B cell (primary cell): ENCODE results near the gene LYPD8. TPM values are rescaled to one million over a fixed set of nuclear protein-coding genes. Genes with fewer than 3 reads are reported as not detected.
"Not testable (repeated sequence)": the region's sequence is repeated elsewhere in the genome, so short reads cannot be mapped to it uniquely, and the experiment has no call there.

Experiments
- ATAC-seq: fragments of 200-7000 bp; cut with Tn5 transposase; one replicate; pipeline ENCODE4 v1.10.0; 2021; ENCODE audit warnings: low read depth, mild to moderate bottlenecking, moderate number of reproducible peaks, moderate library complexity
- CTCF ChIA-PET: fragments of 350-600 bp; sonication (Branson Sonifier 250); formaldehyde crosslinking; loops from one replicate; lab custom pipeline; 2021; ENCODE audit warnings: antibody characterized with exemption, inconsistent platforms; lab: Charles Lee
- POLR2A ChIA-PET: fragments of 350-600 bp; sonication (Branson Sonifier 250); formaldehyde crosslinking; loops from one replicate; lab custom pipeline; 2021; ENCODE audit warnings: antibody characterized with exemption; lab: Charles Lee
- DNase-seq: peaks from one replicate; pipeline ENCODE4 v3.0.0; 2013
- H2AFZ ChIP-seq: 2 replicates; pipeline ENCODE4 v1.6.1; 2012; ENCODE audit warnings: mild to moderate bottlenecking, low read depth, low read length; ENCODE audit not compliant: insufficient read depth, poor library complexity, severe bottlenecking
- H3K27ac ChIP-seq, 2 donors: 1 replicate in 1 of 2; 2 replicates in 1 of 2; pipeline ENCODE4 v1.5.1; 2012 to 2013; ENCODE audit warnings: low read length in 2 of 2, mild to moderate bottlenecking in 2 of 2, moderate library complexity in 1 of 2
- H3K27me3 ChIP-seq, 4 experiments: fragments of 200-600 bp in 1 of 4; sonication (generic) in 1 of 4; replicated peaks in 1 of 4; 1 replicate in 2 of 4; 2 replicates in 2 of 4; pipeline versions ENCODE4 v1.6.1 to v1.7.0; 2013 to 2016; ENCODE audit warnings: low read length in 3 of 4, mild to moderate bottlenecking in 2 of 4, mixed read lengths in 1 of 4, moderate library complexity in 1 of 4; ENCODE audit not compliant: insufficient read depth in 4 of 4, control insufficient read depth in 3 of 4; ENCODE audit errors: control extremely low read depth in 1 of 4
- H3K36me3 ChIP-seq, 2 experiments: replicated peaks in 1 of 2; 1 replicate in 1 of 2; 2 replicates in 1 of 2; pipeline versions ENCODE4 v1.6.1 to v1.7.1; 2013; ENCODE audit warnings: low read length in 1 of 2; ENCODE audit not compliant: insufficient read depth in 2 of 2, control insufficient read depth in 1 of 2; ENCODE audit errors: control extremely low read depth in 1 of 2, extremely low read depth in 1 of 2
- H3K4me1 ChIP-seq, 2 donors: fragments of 200-600 bp in 1 of 2; sonication (generic) in 1 of 2; 1 replicate in 1 of 2; 2 replicates in 1 of 2; pipeline versions ENCODE4 v1.5.1 to v1.6.1; 2013 to 2017; ENCODE audit warnings: low read length in 2 of 2; ENCODE audit not compliant: control insufficient read depth in 2 of 2, insufficient read depth in 2 of 2
- H3K4me2 ChIP-seq: replicated peaks from 2 replicates; pipeline ENCODE3; 2012; ENCODE audit warnings: mild to moderate bottlenecking, low read depth, low read length; ENCODE audit not compliant: poor library complexity, severe bottlenecking
- H3K4me3 ChIP-seq, 5 experiments: fragments of 200-600 bp in 1 of 5; sonication (generic) in 1 of 5; 1 replicate in 3 of 5; 2 replicates in 2 of 5; pipeline versions ENCODE4 v1.5.1 to v1.7.0; 2011 to 2016; ENCODE audit warnings: low read length in 4 of 5, mild to moderate bottlenecking in 4 of 5, low read depth in 2 of 5, control low read depth in 1 of 5, moderate library complexity in 1 of 5; ENCODE audit not compliant: insufficient read depth in 1 of 5; ENCODE audit errors: control extremely low read depth in 1 of 5, extremely low read depth in 1 of 5
- H3K79me2 ChIP-seq: fragments of 200-600 bp; sonication (generic); one replicate; pipeline ENCODE4 v1.6.0; 2016; ENCODE audit warnings: low read length; ENCODE audit not compliant: control insufficient read depth, insufficient read depth
- H3K9ac ChIP-seq: fragments of 200-600 bp; sonication (generic); 2 replicates; pipeline ENCODE4 v1.6.1; 2017; ENCODE audit warnings: mild to moderate bottlenecking, low read length, moderate library complexity
- H3K9me3 ChIP-seq, 3 donors: one replicate each; pipeline versions ENCODE4 v1.6.1 to v1.7.1; 2013; ENCODE audit warnings: low read length in 2 of 3; ENCODE audit not compliant: control insufficient read depth in 2 of 3, insufficient read depth in 1 of 3; ENCODE audit errors: control extremely low read depth in 1 of 3
- H4K20me1 ChIP-seq: 2 replicates; pipeline ENCODE4 v1.6.0; 2012; ENCODE audit warnings: mild to moderate bottlenecking, low read length; ENCODE audit not compliant: insufficient read depth, control insufficient read depth, poor library complexity, severe bottlenecking
- H3K27ac Mint-ChIP-seq: one replicate; pipeline ENCODE4 v1.8.0; 2021; ENCODE audit warnings: mixed read lengths
- H3K27me3 Mint-ChIP-seq: one replicate; pipeline ENCODE4 v1.8.0; 2021; ENCODE audit warnings: mixed read lengths
- H3K4me1 Mint-ChIP-seq: one replicate; pipeline ENCODE4 v1.8.0; 2021; ENCODE audit warnings: mixed read lengths
- H3K4me3 Mint-ChIP-seq: one replicate; pipeline ENCODE4 v1.8.0; 2021; ENCODE audit warnings: mixed read lengths
- H3K9me3 Mint-ChIP-seq: one replicate; pipeline ENCODE4 v1.8.0; 2022; ENCODE audit warnings: mixed read lengths; ENCODE audit not compliant: insufficient read depth
- EZH2 ChIP-seq: IDR thresholded peaks from 2 replicates; pipeline ENCODE4 v1.6.1; 2012; ENCODE audit warnings: borderline replicate concordance, low read depth, mild to moderate bottlenecking, moderate library complexity, low read length; ENCODE audit not compliant: insufficient read depth, poor library complexity, severe bottlenecking
- WGBS: methylation state at CpG from one replicate; pipeline ENCODE4 v1.1.5; 2013; ENCODE audit warnings: missing lambda C conversion rate; ENCODE audit not compliant: insufficient coverage; 5-methylcytosine and 5-hydroxymethylcytosine counted together
- intact Hi-C: fragments of 100-400 bp; cut with micrococcal nuclease; formaldehyde crosslinking; loops from one replicate; pipeline ENCODE4 v1.10.0; 2022
- polyA plus RNA-seq: library from polyadenylated mRNA; depleted of rRNA; stranded (reverse); fragments of >200 nt; gene quantifications from 2 replicates; pipeline ENCODE4 v1.2.3, GENCODE V29; 2012
- total RNA-seq, 2 donors: library from RNA; stranded (reverse); fragments of 120-200 nt in 1 of 2; gene quantifications; 1 replicate in 1 of 2; 2 replicates in 1 of 2; pipeline versions ENCODE4 v1.2.3 to v1.2.4, GENCODE V29; 2013 to 2022
- TF ChIP-seq, protein P1 (sequence below): fragments of 200-600 bp; IDR thresholded peaks from one replicate; pipeline ENCODE4 v1.8.0; 2022; ENCODE audit warnings: antibody characterized with exemption, mild to moderate bottlenecking

The LYPD8 gene
- total and polyA plus RNA-seq, 2 donors (not counting 1 experiment from before 2014, with no cell fraction given) = 0.10 TPM; not detected in 1

DNA sequence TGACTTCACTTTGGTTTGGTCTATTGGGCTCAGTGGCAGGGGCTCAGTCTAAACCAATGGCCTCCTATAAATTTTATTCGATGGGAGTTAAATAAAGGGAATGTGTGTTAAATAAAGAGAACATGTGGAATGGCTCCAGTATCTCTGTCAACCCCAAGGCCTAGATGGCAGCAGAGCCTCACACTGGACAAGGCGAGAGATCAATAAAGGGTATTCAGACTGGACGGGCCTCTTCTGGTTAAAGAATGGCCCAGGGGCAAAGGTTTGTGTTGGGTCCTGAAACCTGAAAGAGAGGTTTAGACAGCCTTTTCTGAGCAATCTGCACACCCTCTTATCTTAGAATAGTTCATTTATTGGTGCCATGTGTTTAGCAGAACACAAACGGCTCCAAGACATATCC lies 35.5 kb upstream of the LYPD8 start:
- peak overlapping the region; percentile 13 for H3K4me2 ChIP-seq
- no peaks in the 10 kb centered on the region for H3K79me2 ChIP-seq
- ATAC-seq = no peak
- H3K27ac ChIP-seq = peak overlapping the region; percentile 85 to 90
- H3K27me3 Mint-ChIP-seq = no peaks in the 10 kb centered on the region
- no peak overlapping the region for H3K4me3 Mint-ChIP-seq
- CTCF ChIA-PET = interaction anchor here (0.8 to 6.5 kb wide), 3 partner anchors 15 to 171 kb away, joined by 3 to 74 read pairs (median 5); no protein-coding TSS in a partner anchor
- peak overlapping the region; percentile 97 for H3K27ac Mint-ChIP-seq
- H3K36me3 ChIP-seq = no peaks in the 10 kb centered on the region
- no peak overlapping the region for H2AFZ ChIP-seq
- POLR2A ChIA-PET = no interaction called here
- H3K9ac ChIP-seq = no peak overlapping the region
- peaks cover 6% of the 10 kb centered on the region for H3K9me3 Mint-ChIP-seq
- intact Hi-C loops = no loop called here
- no peaks in the 10 kb centered on the region for H3K27me3 ChIP-seq
- peaks cover 60 to 69% of the 10 kb centered on the region in 2 donors for H3K4me1 ChIP-seq
- H3K9me3 ChIP-seq = peaks cover 1 to 23% (median 19%) of the 10 kb centered on the region in 3 donors
- peaks cover 56% of the 10 kb centered on the region for H3K4me1 Mint-ChIP-seq
- WGBS = 100% methylated on average over 1 of the region's 4 CpGs
- no peak for TF ChIP-seq EZH2
- TF ChIP-seq, protein P1, sequence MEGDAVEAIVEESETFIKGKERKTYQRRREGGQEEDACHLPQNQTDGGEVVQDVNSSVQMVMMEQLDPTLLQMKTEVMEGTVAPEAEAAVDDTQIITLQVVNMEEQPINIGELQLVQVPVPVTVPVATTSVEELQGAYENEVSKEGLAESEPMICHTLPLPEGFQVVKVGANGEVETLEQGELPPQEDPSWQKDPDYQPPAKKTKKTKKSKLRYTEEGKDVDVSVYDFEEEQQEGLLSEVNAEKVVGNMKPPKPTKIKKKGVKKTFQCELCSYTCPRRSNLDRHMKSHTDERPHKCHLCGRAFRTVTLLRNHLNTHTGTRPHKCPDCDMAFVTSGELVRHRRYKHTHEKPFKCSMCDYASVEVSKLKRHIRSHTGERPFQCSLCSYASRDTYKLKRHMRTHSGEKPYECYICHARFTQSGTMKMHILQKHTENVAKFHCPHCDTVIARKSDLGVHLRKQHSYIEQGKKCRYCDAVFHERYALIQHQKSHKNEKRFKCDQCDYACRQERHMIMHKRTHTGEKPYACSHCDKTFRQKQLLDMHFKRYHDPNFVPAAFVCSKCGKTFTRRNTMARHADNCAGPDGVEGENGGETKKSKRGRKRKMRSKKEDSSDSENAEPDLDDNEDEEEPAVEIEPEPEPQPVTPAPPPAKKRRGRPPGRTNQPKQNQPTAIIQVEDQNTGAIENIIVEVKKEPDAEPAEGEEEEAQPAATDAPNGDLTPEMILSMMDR = no peak
- no peaks in the 10 kb centered on the region for H4K20me1 ChIP-seq
- H3K4me3 ChIP-seq = peak overlapping the region in 1 of 5 experiments; percentile 5
- DNase-seq = no peak

DNA sequence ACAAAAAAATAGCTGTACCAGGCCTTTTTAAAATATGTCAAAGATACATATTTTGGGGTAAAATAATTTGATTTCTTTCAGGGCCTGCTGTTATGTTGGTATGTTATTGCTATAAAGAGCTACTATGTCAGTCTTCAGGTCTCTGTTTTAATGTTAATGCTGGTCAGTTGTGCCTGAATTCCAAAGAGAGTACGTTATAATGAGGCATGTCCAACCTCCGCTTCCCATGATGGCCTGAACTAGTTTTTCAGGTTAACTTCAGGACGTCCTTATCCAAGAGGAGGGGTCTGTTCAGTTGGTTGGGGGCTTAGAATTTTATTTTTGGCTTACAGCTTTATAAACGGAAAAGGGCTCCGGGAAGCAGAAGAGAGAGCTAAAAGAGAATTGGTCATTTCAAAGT lies 34.9 kb upstream of the LYPD8 start:
- ATAC-seq = no peak
- Mint-ChIP-seq H3K9me3 (peaks cover 5% of the 10 kb centered on the region), H3K4me1 (peaks cover 57% of the 10 kb centered on the region), H3K4me3 (no peak overlapping the region), H3K27ac (peak overlapping the region; percentile 97), H3K27me3 (no peaks in the 10 kb centered on the region)
- intact Hi-C loops = no loop called here
- peak overlapping the region in 1 of 2 donors; percentile 85 for H3K27ac ChIP-seq
- H4K20me1 ChIP-seq = no peaks in the 10 kb centered on the region
- no peak overlapping the region for H2AFZ ChIP-seq
- peaks cover 62 to 72% of the 10 kb centered on the region in 2 donors for H3K4me1 ChIP-seq
- 97% methylated on average over 4 of the region's 5 CpGs for WGBS
- H3K4me3 ChIP-seq = peak overlapping the region in 1 of 5 experiments; percentile 5
- no peak for DNase-seq
- TF ChIP-seq EZH2 = no peak
- TF ChIP-seq, protein P1 = no peak
- no peaks in the 10 kb centered on the region for H3K36me3 ChIP-seq
- no peak overlapping the region for H3K4me2 ChIP-seq
- H3K9ac ChIP-seq = no peak overlapping the region
- POLR2A ChIA-PET = interaction anchor here (0.6 kb wide), 1 partner anchor 1328 kb away, joined by 6 read pairs; no protein-coding TSS in a partner anchor
- no peaks in the 10 kb centered on the region for H3K79me2 ChIP-seq
- peaks cover 0 to 18% (median 16%) of the 10 kb centered on the region in 3 donors for H3K9me3 ChIP-seq
- CTCF ChIA-PET = interaction anchor here (0.7 to 6.5 kb wide), 4 partner anchors 16 to 171 kb away, joined by 3 to 74 read pairs (median 4); no protein-coding TSS in a partner anchor
- no peaks in the 10 kb centered on the region for H3K27me3 ChIP-seq

DNA sequence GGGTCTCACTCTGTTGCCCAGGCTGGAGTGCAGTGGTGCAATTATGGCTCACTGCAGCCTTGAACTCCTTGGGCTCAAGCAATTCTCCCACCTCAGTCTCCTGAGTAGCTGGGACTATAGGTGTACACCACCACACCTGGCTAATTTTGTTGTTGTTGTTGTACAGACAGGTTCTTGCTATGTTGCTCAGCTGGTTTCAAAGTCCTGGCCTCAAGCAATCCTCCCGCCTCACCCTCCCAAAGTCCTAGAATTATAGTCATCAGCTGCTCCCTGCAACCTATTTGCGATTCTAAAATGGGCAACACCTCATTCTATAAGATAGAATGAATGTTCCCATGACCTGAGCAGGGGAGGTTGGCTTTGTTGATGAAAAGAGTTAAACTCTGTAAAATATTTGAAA lies 33.8 kb upstream of the LYPD8 start:
- H3K4me3 ChIP-seq, DNase-seq, H3K27me3 Mint-ChIP-seq, H3K4me2 ChIP-seq, H4K20me1 ChIP-seq, H3K9ac ChIP-seq, H3K79me2 ChIP-seq, intact Hi-C loops, H3K36me3 ChIP-seq, ATAC-seq, H3K27ac ChIP-seq, H2AFZ ChIP-seq, H3K27ac Mint-ChIP-seq, H3K4me3 Mint-ChIP-seq, H3K9me3 Mint-ChIP-seq, H3K27me3 ChIP-seq: not testable (repeated sequence)
- H3K4me1 Mint-ChIP-seq = peaks cover 59% of the 10 kb centered on the region
- Histone ChIP-seq H3K9me3 (peaks cover 0 to 11% (median 10%) of the 10 kb centered on the region in 3 donors), H3K4me1 (peaks cover 61 to 66% of the 10 kb centered on the region in 2 donors)
- CTCF ChIA-PET = interaction anchor here (1.2 to 5.8 kb wide), 2 partner anchors 17 to 168 kb away, joined by 3 to 40 read pairs; no protein-coding TSS in a partner anchor
- no CpG with 5 or more reads among the region's 2 CpGs for WGBS
- POLR2A ChIA-PET = interaction anchor here (1.2 kb wide), 1 partner anchor 15 kb away, joined by 3 read pairs; no protein-coding TSS in a partner anchor
